ENCODE data around the gene ASTN1.

ASTN1 gene

DNA sequence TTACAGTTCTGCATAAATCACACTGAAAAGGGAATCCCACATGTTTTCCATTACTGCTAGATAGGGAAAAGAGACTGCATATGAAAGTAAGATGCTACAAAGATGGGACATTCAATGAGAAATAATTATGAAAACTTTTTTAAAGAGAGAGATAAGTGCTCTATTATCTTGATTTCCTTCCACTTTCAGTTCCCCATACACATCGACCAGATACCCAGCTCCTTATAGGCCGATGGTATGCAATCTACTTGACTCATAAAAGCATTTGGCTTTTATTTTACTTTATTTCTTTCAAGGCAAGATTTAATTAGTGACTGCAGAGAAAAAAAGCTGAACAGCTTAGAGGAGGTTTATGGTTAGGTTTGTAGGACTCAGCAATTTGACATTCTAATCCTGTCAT, 19.3 kb upstream of the ASTN1 start:
- H3K4me1 ChIP-seq (ENCODE audit: control insufficient read depth, insufficient read depth, low read length, unreplicated experiment): no peaks in the 10 kb centered on the region
- H3K4me3 ChIP-seq (ENCODE audit: low read depth, low read length): no peak overlapping the region
- no peaks in the 10 kb centered on the region for H3K79me2 ChIP-seq (ENCODE audit: control insufficient read depth, insufficient read depth, low read length, unreplicated experiment)
- peaks cover 29% of the 10 kb centered on the region for H3K27me3 ChIP-seq (ENCODE audit: insufficient read depth, low read length)
- no peaks in the 10 kb centered on the region for H3K36me3 ChIP-seq (ENCODE audit: insufficient read depth, low read length)
- no peak overlapping the region for H3K27ac ChIP-seq (ENCODE audit: low read depth, low read length)
- no peak overlapping the region for H2AFZ ChIP-seq (ENCODE audit: low read length, unreplicated experiment)

DNA sequence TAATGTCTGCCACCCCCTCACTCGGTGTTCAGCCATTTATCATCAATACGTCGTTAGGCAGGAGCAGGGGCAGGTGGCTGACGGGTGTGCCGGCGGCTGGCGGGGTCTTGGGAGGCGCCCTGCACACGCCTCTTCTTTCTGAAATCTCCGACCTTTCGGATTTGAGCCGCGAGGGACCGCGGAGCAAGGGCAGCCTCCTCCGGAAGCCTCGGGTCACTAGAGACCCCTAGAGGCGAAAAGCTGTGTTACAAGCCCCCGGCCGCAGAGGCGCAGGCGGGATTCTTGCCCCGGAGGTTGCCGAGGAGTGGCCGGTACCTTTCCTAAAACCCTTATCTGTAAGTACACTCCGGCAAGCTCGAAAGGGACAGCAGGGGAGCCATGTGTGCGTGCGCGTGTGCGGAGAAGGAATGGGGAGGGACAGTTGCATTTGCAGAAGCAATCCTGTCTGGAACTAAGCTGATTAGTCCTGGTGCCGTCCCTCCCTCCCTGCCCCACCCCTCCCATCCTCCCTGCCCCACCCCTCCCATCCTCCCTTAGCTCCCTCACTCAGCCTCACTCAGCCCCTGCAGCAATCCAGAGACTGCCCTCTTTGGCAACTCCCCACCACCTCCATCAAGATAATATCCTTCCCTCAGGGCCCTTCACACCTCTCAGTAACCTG, 17.2 kb upstream of the ASTN1 start:
- Histone ChIP-seq H3K36me3 (ENCODE audit: insufficient read depth, low read length) (no peaks in the 10 kb centered on the region), H3K79me2 (ENCODE audit: control insufficient read depth, insufficient read depth, low read length, unreplicated experiment) (no peaks in the 10 kb centered on the region), H3K4me3 (ENCODE audit: low read depth, low read length) (peak overlapping the region; percentile 53), H3K27ac (ENCODE audit: low read depth, low read length) (no peak overlapping the region), H2AFZ (ENCODE audit: low read length, unreplicated experiment) (peak overlapping the region; percentile 87), H3K4me1 (ENCODE audit: control insufficient read depth, insufficient read depth, low read length, unreplicated experiment) (no peaks in the 10 kb centered on the region), H3K27me3 (ENCODE audit: insufficient read depth, low read length) (peaks cover 45% of the 10 kb centered on the region)

DNA sequence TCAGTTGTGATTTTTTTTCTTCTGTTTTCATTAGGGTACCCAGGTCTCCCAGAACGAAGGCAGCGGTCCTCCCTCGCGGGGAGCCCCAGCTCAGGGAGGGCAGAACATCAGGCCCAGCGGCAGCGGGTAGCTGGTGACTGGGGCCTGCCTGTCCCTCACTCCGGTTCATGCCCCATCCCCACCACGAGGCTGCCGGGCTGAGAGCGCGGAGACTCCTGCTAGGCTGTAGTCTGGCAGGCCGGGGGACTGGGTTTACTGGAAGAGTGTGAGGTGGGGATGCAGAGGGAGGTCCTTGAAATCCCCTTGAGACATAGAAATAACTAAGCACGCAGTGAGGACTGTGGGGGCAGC, 16.7 kb upstream of the ASTN1 start:
- Histone ChIP-seq H3K27me3 (ENCODE audit: insufficient read depth, low read length) (peaks cover 46% of the 10 kb centered on the region), H3K4me1 (ENCODE audit: control insufficient read depth, insufficient read depth, low read length, unreplicated experiment) (no peaks in the 10 kb centered on the region), H3K4me3 (ENCODE audit: low read depth, low read length) (peak overlapping the region; percentile 53), H3K27ac (ENCODE audit: low read depth, low read length) (no peak overlapping the region), H3K79me2 (ENCODE audit: control insufficient read depth, insufficient read depth, low read length, unreplicated experiment) (no peaks in the 10 kb centered on the region), H2AFZ (ENCODE audit: low read length, unreplicated experiment) (no peak overlapping the region), H3K36me3 (ENCODE audit: insufficient read depth, low read length) (no peaks in the 10 kb centered on the region)

DNA sequence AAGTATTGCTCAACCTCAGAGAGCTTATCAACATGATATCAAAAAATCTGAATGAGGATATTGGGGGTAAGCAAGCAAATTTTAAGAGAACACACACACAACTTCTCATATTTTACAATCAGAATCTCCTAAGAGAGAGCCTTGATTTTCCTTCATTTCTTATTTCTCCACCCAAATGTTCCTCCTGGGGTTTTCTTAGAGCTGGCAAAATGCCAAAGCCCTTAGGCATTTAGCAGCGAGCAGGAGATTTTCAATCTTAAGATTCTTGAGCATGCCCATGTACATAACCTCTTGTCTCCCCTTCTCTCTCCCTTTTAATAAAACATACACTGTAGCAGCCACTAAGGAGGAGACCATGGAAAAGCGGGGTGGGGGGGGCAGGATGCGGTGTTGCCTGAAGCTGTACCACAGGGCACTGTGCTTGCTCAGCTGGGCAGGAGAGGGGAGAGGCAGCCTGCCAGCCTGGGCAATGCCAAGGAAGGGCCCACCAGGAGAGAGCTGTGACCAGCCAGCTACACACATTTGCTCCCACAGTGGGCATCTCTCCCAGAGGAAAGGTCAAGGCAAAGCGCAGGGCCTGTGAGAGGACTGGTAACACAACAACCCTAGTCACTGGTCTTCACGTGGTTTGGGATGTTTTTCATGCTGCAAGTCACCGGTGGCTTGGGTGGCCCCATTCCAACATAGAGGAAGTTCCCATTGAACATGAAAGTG, 10.6 kb upstream of the ASTN1 start:
- H2AFZ ChIP-seq (ENCODE audit: low read length, unreplicated experiment): no peak overlapping the region
- H3K27me3 ChIP-seq (ENCODE audit: insufficient read depth, low read length): peaks cover 71% of the 10 kb centered on the region
- no peak overlapping the region for H3K4me3 ChIP-seq (ENCODE audit: low read depth, low read length)
- no peaks in the 10 kb centered on the region for H3K79me2 ChIP-seq (ENCODE audit: control insufficient read depth, insufficient read depth, low read length, unreplicated experiment)
- H3K4me1 ChIP-seq (ENCODE audit: control insufficient read depth, insufficient read depth, low read length, unreplicated experiment): no peaks in the 10 kb centered on the region
- no peak overlapping the region for H3K27ac ChIP-seq (ENCODE audit: low read depth, low read length)
- H3K36me3 ChIP-seq (ENCODE audit: insufficient read depth, low read length): no peaks in the 10 kb centered on the region

DNA sequence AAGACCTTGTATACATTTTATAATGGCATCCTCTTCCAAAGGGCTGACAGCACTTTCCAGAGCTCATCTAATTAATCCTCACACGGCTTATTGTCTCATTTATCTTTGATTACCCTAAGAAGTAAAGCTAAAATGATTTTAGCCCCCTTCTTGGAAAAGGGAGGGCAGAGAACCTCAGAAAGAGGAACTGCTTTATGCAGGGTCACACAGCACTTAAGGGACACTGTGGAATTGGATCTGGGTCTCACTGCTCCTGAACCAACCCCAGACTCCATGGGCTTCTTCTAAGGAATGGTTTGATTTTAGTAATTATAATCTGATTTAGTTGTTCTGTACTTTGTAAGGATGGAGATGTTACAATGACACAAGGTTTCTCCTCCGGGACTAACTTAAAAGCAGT, 9.5 kb upstream of the ASTN1 start:
- no peak overlapping the region for H3K4me3 ChIP-seq (ENCODE audit: low read depth, low read length)
- no peak overlapping the region for H3K27ac ChIP-seq (ENCODE audit: low read depth, low read length)
- peaks cover 72% of the 10 kb centered on the region for H3K27me3 ChIP-seq (ENCODE audit: insufficient read depth, low read length)
- H3K36me3 ChIP-seq (ENCODE audit: insufficient read depth, low read length): no peaks in the 10 kb centered on the region
- H2AFZ ChIP-seq (ENCODE audit: low read length, unreplicated experiment): no peak overlapping the region
- no peaks in the 10 kb centered on the region for H3K4me1 ChIP-seq (ENCODE audit: control insufficient read depth, insufficient read depth, low read length, unreplicated experiment)
- H3K79me2 ChIP-seq (ENCODE audit: control insufficient read depth, insufficient read depth, low read length, unreplicated experiment): no peaks in the 10 kb centered on the region

DNA sequence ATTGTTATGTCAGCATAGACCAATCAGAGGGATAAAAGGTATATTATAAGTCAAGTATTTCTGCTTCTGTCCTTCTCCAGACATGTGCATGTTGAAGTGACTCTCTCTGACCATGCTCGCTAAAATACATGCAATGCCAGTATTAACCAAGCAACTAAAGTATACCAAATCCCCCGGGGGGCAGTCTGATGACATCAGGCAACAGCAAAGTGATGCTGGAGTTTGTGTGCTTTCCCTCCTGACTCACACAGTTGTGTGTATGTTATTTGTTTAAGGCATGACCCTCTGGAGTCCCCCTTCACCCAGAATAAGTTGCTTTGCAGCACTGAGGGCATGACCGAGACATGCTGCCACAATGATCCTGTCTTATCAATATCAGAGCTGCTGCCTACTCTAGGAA, 8.4 kb upstream of the ASTN1 start:
- no peak overlapping the region for H3K4me3 ChIP-seq (ENCODE audit: low read depth, low read length)
- H3K4me1 ChIP-seq (ENCODE audit: control insufficient read depth, insufficient read depth, low read length, unreplicated experiment): no peaks in the 10 kb centered on the region
- no peaks in the 10 kb centered on the region for H3K36me3 ChIP-seq (ENCODE audit: insufficient read depth, low read length)
- H2AFZ ChIP-seq (ENCODE audit: low read length, unreplicated experiment): no peak overlapping the region
- H3K27ac ChIP-seq (ENCODE audit: low read depth, low read length): no peak overlapping the region
- H3K27me3 ChIP-seq (ENCODE audit: insufficient read depth, low read length): peaks cover 72% of the 10 kb centered on the region
- no peaks in the 10 kb centered on the region for H3K79me2 ChIP-seq (ENCODE audit: control insufficient read depth, insufficient read depth, low read length, unreplicated experiment)

DNA sequence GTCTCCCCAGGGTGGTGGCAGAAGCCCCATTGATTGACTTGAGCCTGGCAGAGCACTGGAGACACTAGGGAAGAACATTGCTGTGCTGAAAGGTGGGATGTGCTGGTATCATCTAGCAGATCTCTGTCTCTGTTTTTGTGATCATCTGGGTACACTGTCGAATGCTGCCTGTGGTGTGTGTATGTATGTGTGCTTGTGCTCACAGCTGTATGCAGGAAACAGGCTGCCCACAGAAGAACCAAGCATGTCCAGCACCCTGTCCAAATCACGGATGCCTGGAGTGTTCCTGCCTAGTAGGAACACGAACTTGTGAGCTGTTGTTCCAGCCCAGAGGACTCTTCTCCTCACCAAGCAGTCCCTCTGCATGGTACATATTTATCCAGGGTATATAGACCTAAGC, 7.8 kb upstream of the ASTN1 start:
- Histone ChIP-seq H3K4me3 (ENCODE audit: low read depth, low read length) (no peak overlapping the region), H3K27ac (ENCODE audit: low read depth, low read length) (no peak overlapping the region), H2AFZ (ENCODE audit: low read length, unreplicated experiment) (no peak overlapping the region), H3K79me2 (ENCODE audit: control insufficient read depth, insufficient read depth, low read length, unreplicated experiment) (no peaks in the 10 kb centered on the region), H3K27me3 (ENCODE audit: insufficient read depth, low read length) (peaks cover 71% of the 10 kb centered on the region), H3K4me1 (ENCODE audit: control insufficient read depth, insufficient read depth, low read length, unreplicated experiment) (no peaks in the 10 kb centered on the region), H3K36me3 (ENCODE audit: insufficient read depth, low read length) (no peaks in the 10 kb centered on the region)

DNA sequence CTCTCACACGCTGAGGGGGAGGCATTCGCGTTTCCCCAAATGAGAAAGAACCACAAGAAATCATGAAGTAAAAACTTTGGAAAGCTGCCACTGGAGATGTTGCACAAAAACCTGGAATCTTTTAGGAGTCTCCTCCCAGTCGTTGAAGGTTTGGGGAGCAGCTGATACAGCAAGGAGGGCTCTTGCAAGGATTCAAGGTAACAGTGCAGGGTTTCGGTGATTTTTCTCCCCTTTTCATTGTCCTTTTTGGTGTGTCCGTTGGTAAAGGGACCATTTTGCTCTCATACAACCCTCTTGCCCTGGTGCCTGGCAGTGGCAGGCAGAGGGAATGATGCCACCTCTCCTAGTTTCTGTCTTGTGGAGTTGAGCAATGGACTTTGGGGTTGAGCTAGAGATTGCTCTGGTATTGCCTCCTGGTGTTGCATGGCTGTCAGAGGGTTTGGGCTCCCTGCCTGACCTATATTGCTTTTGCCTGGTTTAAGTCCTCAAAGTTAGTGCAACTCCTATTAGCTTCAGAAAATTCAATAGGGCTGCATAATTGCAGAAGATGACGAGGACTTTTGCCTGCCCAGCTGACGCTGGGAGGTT, 7.1 kb upstream of the ASTN1 start:
- Histone ChIP-seq H3K27ac (ENCODE audit: low read depth, low read length) (no peak overlapping the region), H3K36me3 (ENCODE audit: insufficient read depth, low read length) (no peaks in the 10 kb centered on the region), H3K4me1 (ENCODE audit: control insufficient read depth, insufficient read depth, low read length, unreplicated experiment) (no peaks in the 10 kb centered on the region), H3K4me3 (ENCODE audit: low read depth, low read length) (no peak overlapping the region), H2AFZ (ENCODE audit: low read length, unreplicated experiment) (no peak overlapping the region), H3K27me3 (ENCODE audit: insufficient read depth, low read length) (peaks cover 72% of the 10 kb centered on the region), H3K79me2 (ENCODE audit: control insufficient read depth, insufficient read depth, low read length, unreplicated experiment) (no peaks in the 10 kb centered on the region)

DNA sequence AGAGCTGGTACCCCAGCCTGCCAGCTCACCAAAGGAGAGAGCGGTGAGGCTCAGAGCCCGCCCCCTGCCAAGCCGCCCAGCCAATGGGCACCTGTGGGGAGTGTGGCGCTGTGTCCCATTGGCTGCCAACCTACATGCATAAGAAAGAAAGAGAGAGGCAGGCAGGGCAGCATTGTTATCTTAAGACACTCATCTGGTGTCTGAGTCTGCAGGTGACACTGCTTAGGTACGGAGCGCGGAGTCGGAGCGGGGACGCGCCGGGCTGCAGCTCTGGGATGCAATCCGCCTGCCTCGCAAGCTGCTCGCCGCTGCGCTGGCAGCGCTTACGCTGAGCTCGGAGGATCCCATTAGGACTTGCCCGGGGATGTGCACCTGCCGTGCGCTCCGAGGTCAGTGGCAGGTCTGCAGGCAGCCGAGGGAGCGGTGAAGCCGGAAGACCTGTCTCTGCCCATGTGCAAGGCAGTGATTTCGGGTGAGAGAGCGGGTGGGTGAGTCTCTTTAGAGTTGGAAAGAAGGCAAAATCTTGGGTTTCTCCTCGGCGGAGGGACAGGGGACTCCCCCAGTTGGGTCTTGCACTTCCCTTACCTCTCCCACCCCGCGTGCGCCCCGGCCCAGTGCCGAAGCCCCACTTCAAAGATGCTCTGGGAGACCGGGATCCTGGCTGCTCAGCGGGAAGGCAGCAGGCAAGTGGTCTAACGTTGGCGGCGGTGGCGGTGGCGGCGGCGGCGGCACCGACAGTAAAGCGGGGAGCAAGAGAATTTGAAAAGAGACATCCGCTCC, 6.4 kb upstream of the ASTN1 start, which contains the start of gene BRINP2:
Gene BRINP2, plus strand, starts transcription at position 203 of the 780 bp plus-strand sequence. CDS start 58,919 bp downstream, outside the sequence.
- Histone ChIP-seq H2AFZ (ENCODE audit: low read length, unreplicated experiment) (no peak within 1 kb of the TSS), H3K27ac (ENCODE audit: low read depth, low read length) (no peak within 1 kb of the TSS), H3K36me3 (ENCODE audit: insufficient read depth, low read length) (no peaks in the 10 kb centered on the region), H3K4me3 (ENCODE audit: low read depth, low read length) (no peak within 1 kb of the TSS), H3K79me2 (ENCODE audit: control insufficient read depth, insufficient read depth, low read length, unreplicated experiment) (no peaks in the 10 kb centered on the region), H3K27me3 (ENCODE audit: insufficient read depth, low read length) (peaks cover 79% of the 10 kb centered on the region), H3K4me1 (ENCODE audit: control insufficient read depth, insufficient read depth, low read length, unreplicated experiment) (no peaks in the 10 kb centered on the region)

DNA sequence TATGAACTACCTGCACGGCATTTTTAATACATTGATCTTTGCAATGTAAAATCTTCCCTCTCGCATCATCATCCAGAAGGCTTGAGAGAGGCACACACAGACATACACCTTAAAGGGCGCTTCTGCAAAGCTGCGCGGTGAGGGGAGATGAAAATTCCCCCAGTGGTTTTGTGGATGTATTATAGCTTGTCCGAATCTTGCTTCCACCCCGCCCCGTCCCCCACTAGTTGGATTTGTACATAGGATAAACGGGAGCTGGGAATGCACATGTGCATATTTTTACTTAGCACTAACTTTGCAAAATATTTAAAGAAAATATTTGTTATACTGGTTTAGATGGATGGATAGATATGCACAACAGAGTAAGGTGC, 542 bp upstream of the ASTN1 start:
- no peak overlapping the region for H3K4me3 ChIP-seq (ENCODE audit: low read depth, low read length)
- no peaks in the 10 kb centered on the region for H3K36me3 ChIP-seq (ENCODE audit: insufficient read depth, low read length)
- no peak overlapping the region for H2AFZ ChIP-seq (ENCODE audit: low read length, unreplicated experiment)
- peaks cover 88% of the 10 kb centered on the region for H3K27me3 ChIP-seq (ENCODE audit: insufficient read depth, low read length)
- H3K79me2 ChIP-seq (ENCODE audit: control insufficient read depth, insufficient read depth, low read length, unreplicated experiment): no peaks in the 10 kb centered on the region
- no peak overlapping the region for H3K27ac ChIP-seq (ENCODE audit: low read depth, low read length)
- no peaks in the 10 kb centered on the region for H3K4me1 ChIP-seq (ENCODE audit: control insufficient read depth, insufficient read depth, low read length, unreplicated experiment)

Data from ACC112 (cell line).